Thymus (tissue), 11 donors: ENCODE measurements around the gene MUSK. TPM values are rescaled to one million over a fixed set of nuclear protein-coding genes. Genes with fewer than 3 reads are reported as not detected.
"Not testable (repeated sequence)": the region's sequence is repeated elsewhere in the genome, so short reads cannot be mapped to it uniquely, and the experiment has no call there.

ENCODE experiments used
- DNase-seq, 9 donors: peaks; one replicate each; pipeline ENCODE4 v3.0.0-alpha.2; 2013; ENCODE audit warnings: low spot score in 9 of 9, low read depth in 6 of 9, missing footprints in 1 of 9
- H3K27ac ChIP-seq, 2 donors: one replicate each; pipeline ENCODE4 v1.5.1; 2013; ENCODE audit warnings: control low read depth in 1 of 2, low read depth in 1 of 2, low read length in 1 of 2, mild to moderate bottlenecking in 1 of 2, moderate library complexity in 1 of 2
- H3K27me3 ChIP-seq, 2 donors: one replicate each; pipeline ENCODE4 v1.5.1; 2013; ENCODE audit warnings: low read length in 1 of 2; ENCODE audit not compliant: control insufficient read depth in 2 of 2, insufficient read depth in 1 of 2
- H3K36me3 ChIP-seq, 2 donors: one replicate each; pipeline ENCODE4 v1.5.1; 2013; ENCODE audit warnings: low read length in 1 of 2, mild to moderate bottlenecking in 1 of 2, moderate library complexity in 1 of 2; ENCODE audit not compliant: control insufficient read depth in 2 of 2, insufficient read depth in 2 of 2
- H3K4me1 ChIP-seq, 2 donors: one replicate each; pipeline ENCODE4 v1.5.1; 2013; ENCODE audit warnings: low read length in 2 of 2; ENCODE audit not compliant: control insufficient read depth in 2 of 2, insufficient read depth in 2 of 2
- H3K4me3 ChIP-seq, 2 donors: one replicate each; pipeline ENCODE4 v1.5.1; 2013; ENCODE audit warnings: low read length in 2 of 2, control low read depth in 1 of 2, mild to moderate bottlenecking in 1 of 2
- H3K9me3 ChIP-seq, 2 donors: one replicate each; pipeline ENCODE4 v1.5.1; 2013; ENCODE audit warnings: low read length in 1 of 2, mild to moderate bottlenecking in 1 of 2; ENCODE audit not compliant: control insufficient read depth in 2 of 2, insufficient read depth in 1 of 2
- WGBS: extraction: QIAGEN DNeasy Blood & Tissue Kit; methylation state at CpG from one replicate; pipeline ENCODE4 v1.1.7; 2013; 5-methylcytosine and 5-hydroxymethylcytosine counted together
- polyA plus RNA-seq: library from polyadenylated mRNA; stranded (reverse); fragments of 200-250 nt; gene quantifications from one replicate; pipeline ENCODE4 v1.2.3, GENCODE V29; 2013
- total RNA-seq: library from RNA; stranded (reverse); fragments of 120-200 nt; gene quantifications from one replicate; pipeline ENCODE4 v1.2.4, GENCODE V29; 2013
- donor health status: healthy.

Gene MUSK
- total and polyA plus RNA-seq, 2 donors: 0.02 to 0.09 TPM

DNA sequence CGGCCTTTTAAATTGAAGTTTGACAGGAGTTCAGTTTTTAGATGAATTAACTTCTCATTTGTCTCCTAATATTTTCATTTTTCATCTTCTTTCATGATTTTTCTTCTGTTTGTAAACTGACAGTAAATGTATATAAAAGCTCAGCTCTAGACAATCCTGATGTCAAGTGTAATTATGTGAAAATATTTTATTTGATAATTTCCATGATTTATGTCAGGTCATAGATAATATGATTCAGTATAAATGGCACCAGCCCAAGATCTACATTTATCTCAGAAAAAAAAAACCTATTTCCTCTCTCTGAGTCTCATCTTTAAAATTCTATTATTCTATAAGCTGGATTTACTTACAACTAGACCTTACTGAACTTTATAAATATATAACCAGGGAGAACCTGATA is 115.7 kb downstream of the MUSK start:
- 98% methylated on average over 1 of the region's 1 CpG for WGBS
- Histone ChIP-seq H3K27me3 (no peaks in the 10 kb centered on the region), H3K9me3 (no peaks in the 10 kb centered on the region), H3K4me1 (no peaks in the 10 kb centered on the region), H3K36me3 (no peaks in the 10 kb centered on the region), H3K4me3 (no peak overlapping the region), H3K27ac (no peak overlapping the region)
- no peak for DNase-seq

DNA sequence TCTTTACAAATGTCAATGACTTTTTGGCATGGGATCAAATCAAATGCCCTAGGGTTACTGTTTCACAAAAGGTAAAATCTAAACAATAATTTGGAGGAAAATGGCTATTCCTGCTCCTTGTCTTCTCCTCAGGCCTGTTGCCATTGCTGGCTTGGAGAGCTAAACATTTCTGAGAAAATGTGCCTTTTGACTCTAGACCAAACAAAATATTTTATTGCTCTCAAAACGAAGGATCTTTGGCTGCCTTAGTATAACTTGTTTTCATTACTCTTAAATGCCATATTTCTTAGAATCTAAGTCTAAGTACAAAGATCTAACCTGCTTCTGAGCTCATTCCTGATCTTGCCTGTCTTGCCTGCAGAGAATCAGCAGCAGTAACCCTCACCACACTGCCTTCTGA is 116.6 kb downstream of the MUSK start:
- no peaks in the 10 kb centered on the region for H3K27me3 ChIP-seq
- DNase-seq: no peak
- WGBS: 86% methylated on average over 1 of the region's 1 CpG
- no peaks in the 10 kb centered on the region for H3K4me1 ChIP-seq
- no peaks in the 10 kb centered on the region for H3K36me3 ChIP-seq
- no peak overlapping the region for H3K27ac ChIP-seq
- H3K4me3 ChIP-seq: no peak overlapping the region
- no peaks in the 10 kb centered on the region for H3K9me3 ChIP-seq

DNA sequence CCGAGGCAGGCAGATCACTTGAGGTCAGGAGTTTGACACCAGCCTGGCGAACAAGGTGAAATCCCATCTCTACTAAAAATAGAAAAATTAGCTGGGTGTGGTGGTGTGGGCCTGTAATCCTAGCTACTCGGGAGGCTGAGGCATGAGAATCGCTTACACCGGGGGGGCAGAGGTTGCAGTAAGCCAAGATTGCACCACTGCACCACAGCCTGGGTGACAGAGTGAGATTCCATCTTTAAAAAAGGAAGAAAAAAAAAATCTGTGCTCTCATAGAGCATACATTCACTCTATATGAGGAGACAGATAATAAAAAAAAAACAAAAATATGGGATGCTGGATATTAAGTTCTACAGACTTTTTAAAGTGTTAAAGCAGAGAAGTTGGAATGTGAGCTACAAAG is 119.8 kb downstream of the MUSK start:
- 95% methylated on average over 5 of the region's 5 CpGs for WGBS

DNA sequence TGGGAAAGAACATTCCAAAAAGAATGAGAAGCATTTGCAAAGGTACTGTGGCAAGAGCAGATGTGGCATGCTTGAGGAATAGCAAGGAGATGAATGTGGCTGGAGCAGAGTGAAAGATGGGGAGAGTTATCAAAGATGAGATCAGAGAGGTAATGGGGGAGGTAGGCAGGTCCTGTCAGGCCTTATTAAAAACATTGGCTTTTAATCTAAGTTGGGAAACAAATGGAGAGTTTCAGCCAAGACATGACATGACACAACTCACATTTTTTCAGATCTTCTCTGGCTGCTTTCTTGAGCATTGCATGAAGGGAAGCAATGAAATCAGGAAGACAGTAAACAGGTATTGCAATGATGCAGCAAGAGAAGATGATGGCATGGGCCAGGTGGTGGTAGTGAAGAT is 120.3 kb downstream of the MUSK start:
- H3K27me3 ChIP-seq: no peaks in the 10 kb centered on the region
- H3K4me1 ChIP-seq: no peaks in the 10 kb centered on the region
- H3K4me3 ChIP-seq: no peak overlapping the region
- DNase-seq: no peak
- H3K36me3 ChIP-seq: no peaks in the 10 kb centered on the region
- no peak overlapping the region for H3K27ac ChIP-seq
- H3K9me3 ChIP-seq: no peaks in the 10 kb centered on the region

More for the DNA sequence above, 119.8 kb downstream of the MUSK start:
- not testable (repeated sequence) for DNase-seq, H3K27ac ChIP-seq, H3K36me3 ChIP-seq, H3K4me3 ChIP-seq, H3K27me3 ChIP-seq, H3K4me1 ChIP-seq, H3K9me3 ChIP-seq

DNA sequence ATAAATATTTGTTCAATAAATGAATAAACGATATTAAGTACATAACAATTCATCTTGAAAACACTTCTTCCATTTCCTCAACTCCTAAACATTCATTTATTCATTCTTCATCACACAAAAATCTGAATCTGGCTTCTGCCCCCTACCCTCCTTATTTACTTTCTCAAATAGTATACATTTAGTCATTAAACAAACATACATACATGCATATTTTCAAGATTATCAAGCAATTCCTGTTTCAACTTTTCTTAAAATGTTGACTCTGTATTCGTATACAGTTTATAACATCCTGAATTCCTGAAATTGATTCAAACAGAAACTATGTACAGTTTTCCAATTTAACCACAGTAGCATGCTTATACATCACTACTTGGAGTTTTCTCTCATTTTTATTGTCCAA is 129.0 kb downstream of the MUSK start:
- Histone ChIP-seq H3K27me3 (no peaks in the 10 kb centered on the region), H3K27ac (no peak overlapping the region), H3K4me1 (no peaks in the 10 kb centered on the region), H3K36me3 (no peaks in the 10 kb centered on the region), H3K4me3 (no peak overlapping the region), H3K9me3 (no peaks in the 10 kb centered on the region)
- WGBS: 68% methylated on average over 2 of the region's 2 CpGs
- DNase-seq: no peak

DNA sequence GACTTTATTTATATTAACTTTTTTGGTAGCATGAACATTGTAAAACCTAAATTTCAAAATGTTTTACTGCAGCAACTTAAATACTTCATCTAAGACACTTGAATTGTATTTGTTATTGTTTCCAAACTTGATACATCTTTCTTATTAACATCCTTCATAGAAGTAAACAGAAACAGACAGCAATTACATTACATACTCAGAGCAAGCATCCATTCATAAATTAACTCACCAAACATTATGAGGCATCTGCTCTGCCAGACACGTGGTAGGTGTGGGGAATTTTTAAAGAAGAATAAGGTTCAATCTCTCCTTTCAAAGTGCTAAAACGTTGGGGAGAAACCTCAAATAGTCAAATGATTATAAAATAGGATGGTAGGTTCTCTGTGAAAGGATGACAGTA is 130.8 kb downstream of the MUSK start:
- Histone ChIP-seq H3K4me1 (no peaks in the 10 kb centered on the region), H3K27ac (no peak overlapping the region), H3K36me3 (no peaks in the 10 kb centered on the region), H3K9me3 (no peaks in the 10 kb centered on the region), H3K27me3 (no peaks in the 10 kb centered on the region), H3K4me3 (no peak overlapping the region)
- DNase-seq: no peak
- WGBS: 78% methylated on average over 2 of the region's 2 CpGs

DNA sequence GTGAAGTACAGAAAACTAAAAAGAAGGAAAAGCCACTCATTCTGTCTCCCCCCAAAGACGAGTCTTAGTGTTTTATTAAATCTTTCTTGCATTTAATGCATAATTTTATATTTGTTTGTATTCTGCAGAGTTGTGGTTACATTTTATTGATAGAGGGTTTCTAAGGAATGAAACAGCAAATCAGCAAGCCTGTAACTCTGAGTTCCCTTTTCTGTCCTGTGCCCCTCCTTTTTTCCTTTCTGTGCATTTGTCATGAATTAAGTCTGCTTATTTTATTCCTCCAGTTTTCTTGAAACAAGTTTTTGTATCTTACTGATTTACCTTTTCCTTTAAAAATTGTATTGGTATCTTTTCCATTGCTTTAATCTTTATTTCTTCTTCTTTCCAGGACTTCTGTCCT is 132.8 kb downstream of the MUSK start:
- 47% methylated on average over 1 of the region's 1 CpG for WGBS
- H3K4me3 ChIP-seq: no peak overlapping the region
- H3K36me3 ChIP-seq: no peaks in the 10 kb centered on the region
- H3K9me3 ChIP-seq: no peaks in the 10 kb centered on the region
- no peak for DNase-seq
- no peaks in the 10 kb centered on the region for H3K4me1 ChIP-seq
- H3K27me3 ChIP-seq: no peaks in the 10 kb centered on the region
- H3K27ac ChIP-seq: no peak overlapping the region

DNA sequence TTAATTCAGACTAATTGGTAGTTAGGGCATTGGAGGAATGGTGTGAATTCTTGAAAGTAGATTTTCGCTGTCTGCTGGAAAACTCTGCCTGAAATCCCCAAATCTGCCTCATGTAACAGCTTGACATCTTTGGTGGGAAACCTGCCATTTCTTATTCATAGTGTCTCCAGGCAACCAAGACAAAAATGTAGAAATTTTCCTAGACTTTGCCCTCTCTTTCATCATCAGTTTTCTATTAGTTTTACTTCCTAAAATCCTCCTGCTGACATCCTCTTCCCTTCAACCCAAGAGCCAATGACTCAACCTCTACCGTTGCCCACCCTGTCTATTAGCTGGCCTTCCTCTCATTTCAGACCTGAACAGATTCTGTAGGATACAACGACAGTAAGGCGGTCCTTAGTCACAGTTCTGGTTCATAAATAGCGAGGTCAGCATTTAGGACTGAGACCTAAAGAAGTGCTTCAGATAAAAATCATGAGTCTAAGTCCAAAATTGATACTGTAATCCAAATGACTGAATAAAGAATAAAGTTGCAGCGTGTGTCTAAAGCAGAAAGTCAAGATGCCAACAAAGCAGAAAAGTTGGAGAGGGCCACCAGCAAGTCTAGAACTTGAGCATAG is 133.9 kb downstream of the MUSK start:
- Histone ChIP-seq H3K4me3 (no peak overlapping the region), H3K9me3 (no peaks in the 10 kb centered on the region), H3K36me3 (no peaks in the 10 kb centered on the region), H3K4me1 (no peaks in the 10 kb centered on the region), H3K27ac (no peak overlapping the region), H3K27me3 (no peaks in the 10 kb centered on the region)
- DNase-seq: no peak
- WGBS: 93% methylated on average over 6 of the region's 6 CpGs

DNA sequence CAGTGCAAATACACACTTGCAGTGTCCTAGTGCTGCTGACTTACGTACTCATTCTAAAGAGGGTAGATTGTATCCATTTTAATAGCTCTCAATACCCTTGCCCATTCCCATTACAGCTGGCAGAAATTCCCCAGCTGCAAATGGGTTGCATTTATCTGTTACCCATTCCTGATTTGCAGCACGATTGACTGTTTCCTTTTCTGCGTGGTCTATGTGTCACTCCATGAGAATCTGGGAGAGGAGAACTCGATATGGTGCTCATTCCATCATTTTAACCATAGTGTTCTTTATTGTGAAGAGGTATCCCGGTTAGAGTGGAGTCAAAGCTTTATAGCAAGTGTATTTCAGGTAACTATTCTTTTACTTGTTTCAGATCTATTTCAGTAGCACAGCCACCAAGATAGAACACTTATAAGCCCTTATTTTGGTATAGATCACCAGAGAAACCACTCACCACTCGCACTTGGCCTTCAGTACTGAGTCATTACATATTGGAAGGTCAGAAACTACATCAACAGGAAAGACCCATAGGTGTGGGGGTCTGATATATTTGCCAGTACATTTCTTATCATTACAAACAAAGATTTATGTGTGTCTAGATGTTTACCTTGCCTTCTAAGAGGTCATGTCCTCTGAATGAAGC is 139.5 kb downstream of the MUSK start:
- Histone ChIP-seq H3K27me3 (no peaks in the 10 kb centered on the region), H3K4me1 (no peaks in the 10 kb centered on the region), H3K9me3 (no peaks in the 10 kb centered on the region), H3K36me3 (no peaks in the 10 kb centered on the region), H3K4me3 (no peak overlapping the region), H3K27ac (no peak overlapping the region)
- DNase-seq: no peak
- WGBS: 96% methylated on average over 6 of the region's 6 CpGs
